ENCODE data around the gene HACD2. TPM values are rescaled to one million over a fixed set of nuclear protein-coding genes. Genes with fewer than 3 reads are reported as not detected.

The HACD2 gene, protein sequence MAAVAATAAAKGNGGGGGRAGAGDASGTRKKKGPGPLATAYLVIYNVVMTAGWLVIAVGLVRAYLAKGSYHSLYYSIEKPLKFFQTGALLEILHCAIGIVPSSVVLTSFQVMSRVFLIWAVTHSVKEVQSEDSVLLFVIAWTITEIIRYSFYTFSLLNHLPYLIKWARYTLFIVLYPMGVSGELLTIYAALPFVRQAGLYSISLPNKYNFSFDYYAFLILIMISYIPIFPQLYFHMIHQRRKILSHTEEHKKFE
- 14.1 and 16.1 TPM in 2 replicates for total RNA-seq

DNA sequence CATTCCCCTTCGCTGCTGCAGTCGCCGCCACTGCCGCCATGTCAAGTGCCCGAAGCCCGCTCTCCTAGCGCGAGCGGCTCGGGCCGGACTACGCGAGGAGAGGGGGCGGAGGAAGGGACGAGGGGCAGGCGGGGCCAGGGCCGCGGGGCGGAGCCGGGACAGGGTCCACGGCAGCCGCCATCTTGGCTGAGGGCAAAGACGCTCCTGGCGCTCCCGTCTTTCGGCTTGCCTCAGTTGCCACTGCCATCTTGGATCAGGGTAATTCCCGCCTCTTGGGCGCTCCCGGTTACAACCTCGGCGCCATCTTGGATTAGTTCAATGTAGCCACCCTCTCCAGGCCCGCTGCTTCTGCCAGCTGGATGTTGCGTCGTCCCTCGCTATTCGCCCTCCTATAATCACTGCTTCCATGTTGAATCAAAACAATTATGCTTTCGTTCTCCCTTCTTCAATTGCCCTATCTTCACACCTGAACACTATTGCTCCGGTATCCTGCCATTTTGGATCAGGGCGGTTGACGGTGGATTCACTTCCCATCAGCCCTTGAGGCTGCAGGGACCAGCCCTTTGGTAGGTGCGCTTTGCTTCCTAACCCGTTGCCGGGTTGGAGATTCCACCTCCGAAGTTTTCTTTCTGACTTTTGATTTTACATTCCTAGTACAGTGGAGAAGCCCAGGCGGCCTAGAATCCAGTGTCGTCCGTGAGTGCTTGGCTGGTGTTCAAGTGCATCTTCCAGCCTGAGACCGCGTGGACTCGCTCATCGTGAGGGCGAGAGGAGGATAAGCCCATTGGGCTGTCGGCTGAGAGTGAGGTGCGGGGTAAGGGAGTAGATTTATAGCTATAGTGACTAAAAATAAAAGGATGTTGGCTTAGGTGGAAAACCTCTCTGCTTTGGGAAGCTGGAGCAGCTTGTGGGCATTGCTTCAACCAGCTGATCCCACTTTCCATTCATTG lies at the start of gene HACD2:
Gene HACD2, minus strand, starts transcription at position 66 of the 950 bp plus-strand sequence. Its CDS starts 26 bp downstream, at position 40.

DNA sequence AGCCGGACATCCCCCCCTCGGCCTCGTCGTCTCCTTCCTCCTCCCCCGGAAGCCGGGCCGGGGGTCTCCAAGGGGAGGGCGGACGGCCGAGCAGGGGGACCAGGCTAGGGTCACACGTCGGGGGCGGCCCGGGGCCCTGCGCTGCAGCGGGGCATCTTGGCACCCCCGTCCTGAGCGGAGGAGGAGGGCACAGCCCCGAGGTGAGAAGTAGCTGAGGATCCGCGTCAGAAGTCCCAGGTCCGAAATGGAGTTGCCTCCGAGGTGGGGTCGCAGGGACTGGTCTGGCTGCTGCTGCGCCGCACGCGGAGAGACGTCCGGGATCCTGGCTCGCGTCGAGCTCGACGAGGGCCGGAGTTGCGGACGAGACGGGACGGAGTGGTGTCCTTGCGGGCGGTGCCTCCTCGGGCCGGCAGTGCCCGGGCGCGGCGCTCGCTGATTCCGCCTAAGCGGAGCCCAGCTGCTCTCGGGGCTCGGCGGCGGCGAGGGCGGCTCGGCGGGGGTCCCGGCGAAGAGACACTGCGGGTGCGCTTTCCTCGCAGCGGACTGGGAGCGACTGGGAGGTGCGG lies 136.2 kb downstream of the HACD2 start, which contains the start of gene ADCY5:
Gene ADCY5, minus strand, starts transcription at position 555 of the 566 bp plus-strand sequence. Its CDS starts 545 bp downstream, at position 10.

Other genes starting within 250 kb of the HACD2 start
- 0.38 TPM in 1 of 2 replicates, not detected in the other for gene ADCY5, start 136.0 kb downstream of the HACD2 start, total RNA-seq

All from endothelial cell of coronary artery (primary cell).